ENCODE data around the gene MYCL. TPM values are rescaled to one million over a fixed set of nuclear protein-coding genes. Genes with fewer than 3 reads are reported as not detected.
"Not testable (repeated sequence)": the region's sequence is repeated elsewhere in the genome, so short reads cannot be mapped to it uniquely, and the experiment has no call there.

The MYCL gene
- total and polyA plus RNA-seq, 10 of the 15 experiments (the other 5 are each of a cell fraction or from before 2014, with no cell fraction given) = 0.11 to 1.4 (median 0.40) TPM; not detected in 1

DNA sequence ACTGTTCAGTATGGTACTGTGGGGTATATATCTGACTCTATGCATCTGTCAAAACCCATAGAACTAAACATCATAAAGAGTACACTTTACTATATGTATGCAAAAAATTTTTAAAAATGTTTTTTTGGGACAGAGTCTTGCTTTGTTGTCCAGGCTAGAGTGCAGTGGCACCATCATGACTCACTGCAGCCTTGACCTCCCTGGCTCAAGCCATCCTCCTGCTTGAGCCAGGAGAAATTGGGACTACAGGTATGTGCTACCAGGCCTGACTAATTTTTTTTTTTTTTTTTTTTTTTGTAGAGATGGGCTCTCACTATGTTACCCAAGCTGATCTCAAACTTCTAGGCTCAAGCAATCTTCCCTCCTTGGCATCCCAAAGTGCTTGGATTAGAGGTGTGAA, 29.9 kb downstream of the MYCL start (continued):
- no peak for TF ChIP-seq SREBF1 (IDR thresholded peaks at IDR 0.05; ENCODE audit: low read length)
- no peak for TF ChIP-seq RELA (IDR thresholded peaks at IDR 0.05; ENCODE audit: borderline replicate concordance, partially characterized antibody)
- no peak for TF ChIP-seq RAD21 (IDR thresholded peaks at IDR 0.05; ENCODE audit: insufficient read depth, low read depth, low read length)
- TF ChIP-seq ZNF274 (IDR thresholded peaks at IDR 0.05; ENCODE audit: insufficient read depth, insufficient read length) = no peak

DNA sequence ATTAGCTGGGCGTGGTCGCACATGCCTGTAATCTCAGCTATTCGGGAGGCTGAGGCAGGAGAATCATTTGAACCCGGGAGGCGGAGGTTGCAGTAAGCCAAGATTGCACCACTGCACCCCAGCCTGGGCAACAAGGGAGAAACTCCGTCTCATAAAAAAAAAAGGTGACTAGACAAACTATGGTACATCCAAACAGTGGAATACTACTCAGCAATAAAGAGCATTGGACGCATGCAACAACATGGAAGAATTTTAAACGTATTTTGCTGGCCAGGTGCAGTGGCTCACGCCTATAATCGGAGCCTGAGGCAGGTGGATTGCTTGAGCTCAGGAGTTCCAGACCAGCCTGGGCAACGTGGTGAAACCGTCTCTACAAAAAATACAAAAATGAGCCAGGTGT, 30.7 kb downstream of the MYCL start:
- H3K9ac ChIP-seq (ENCODE audit: control insufficient read depth, insufficient read depth, low read length); DNase-seq (ENCODE audit: low read depth, low spot score); in situ Hi-C loops (cut with MboI); POLR2A ChIA-PET; H3K9me3 ChIP-seq (replicated peaks; ENCODE audit: control insufficient read depth, insufficient read depth, low read length); H4K20me1 ChIP-seq (ENCODE audit: control insufficient read depth, insufficient read depth); ATAC-seq; H3K36me3 ChIP-seq (ENCODE audit: control insufficient read depth in 2 of 2, insufficient read depth in 2 of 2, low read length in 1 of 2); H3K4me2 ChIP-seq (ENCODE audit: control insufficient read depth, insufficient read depth); BruUV-seq (replicated peaks); FAIRE-seq; H3K4me3 ChIP-seq; H3K27me3 ChIP-seq (replicated peaks in 1 of 2; ENCODE audit: control insufficient read depth in 2 of 2, insufficient read depth in 2 of 2, low read length in 1 of 2); intact Hi-C loops (cut with micrococcal nuclease; ENCODE audit: unreplicated experiment); H2AFZ ChIP-seq (ENCODE audit: control insufficient read depth, low read depth, low read length); H3K27ac ChIP-seq (ENCODE audit: control insufficient read depth, insufficient read depth); SMC1A ChIA-PET (ENCODE audit: uncharacterized antibody, unreplicated experiment): not testable (repeated sequence)
- H3K79me2 ChIP-seq (ENCODE audit: control insufficient read depth, insufficient read depth, low read length) = peaks cover 54% of the 10 kb centered on the region
- WGBS (ENCODE audit: insufficient coverage, insufficient replicate concordance, low lambda C conversion rate, missing lambda C conversion rate) = 98% methylated on average over 12 of the region's 12 CpGs
- H3K4me1 ChIP-seq (ENCODE audit: control insufficient read depth, insufficient read depth, low read length) = peaks cover 10% of the 10 kb centered on the region
- CTCF ChIA-PET = interaction anchor here (1.2 kb wide), 1 partner anchor 32 kb away, joined by 3 read pairs; no protein-coding TSS in a partner anchor
- RAD21 ChIA-PET (ENCODE audit: unreplicated experiment) = interaction anchor here (1.9 kb wide), 1 partner anchor 48 kb away, joined by 7 read pairs; no protein-coding TSS in a partner anchor

DNA sequence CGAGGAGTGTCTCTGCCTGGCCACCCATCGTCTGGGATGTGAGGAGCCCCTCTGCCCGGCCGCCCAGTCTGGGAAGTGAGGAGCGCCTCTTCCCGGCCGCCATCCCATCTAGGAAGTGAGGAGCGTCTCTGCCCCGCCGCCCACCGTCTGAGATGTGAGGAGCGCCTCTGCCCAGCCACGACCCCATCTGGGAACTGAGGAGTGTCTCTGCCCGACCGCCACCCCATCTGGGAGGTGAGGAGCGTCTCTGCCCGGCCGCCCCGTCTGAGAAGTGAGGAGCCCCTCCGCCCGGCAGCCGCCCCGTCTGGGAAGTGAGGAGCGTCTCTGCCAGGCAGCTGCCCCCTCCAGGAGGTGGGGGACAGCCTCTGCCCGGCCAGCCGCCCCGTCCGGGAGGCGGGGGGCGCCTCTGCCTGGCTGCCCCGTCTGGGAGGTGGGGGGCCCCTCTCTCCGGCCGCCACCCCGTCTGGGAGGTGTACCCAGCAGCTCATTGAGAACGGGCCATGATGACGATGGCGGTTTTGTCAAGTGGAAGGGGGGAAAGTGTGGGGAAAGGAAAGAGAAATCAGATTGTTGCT, 32.1 kb downstream of the MYCL start:
- CTCF ChIA-PET; H3K9me3 ChIP-seq (replicated peaks; ENCODE audit: control insufficient read depth, insufficient read depth, low read length); DNase-seq (ENCODE audit: low read depth, low spot score); FAIRE-seq; RAD21 ChIA-PET (ENCODE audit: unreplicated experiment); H3K27ac ChIP-seq (ENCODE audit: control insufficient read depth, insufficient read depth); ATAC-seq; H2AFZ ChIP-seq (ENCODE audit: control insufficient read depth, low read depth, low read length); BruUV-seq (replicated peaks); in situ Hi-C loops (cut with MboI); H3K4me1 ChIP-seq (ENCODE audit: control insufficient read depth, insufficient read depth, low read length); H3K27me3 ChIP-seq (replicated peaks in 1 of 2; ENCODE audit: control insufficient read depth in 2 of 2, insufficient read depth in 2 of 2, low read length in 1 of 2); H3K4me2 ChIP-seq (ENCODE audit: control insufficient read depth, insufficient read depth); intact Hi-C loops (cut with micrococcal nuclease; ENCODE audit: unreplicated experiment); H4K20me1 ChIP-seq (ENCODE audit: control insufficient read depth, insufficient read depth); H3K36me3 ChIP-seq (ENCODE audit: control insufficient read depth in 2 of 2, insufficient read depth in 2 of 2, low read length in 1 of 2); H3K4me3 ChIP-seq; H3K9ac ChIP-seq (ENCODE audit: control insufficient read depth, insufficient read depth, low read length): not testable (repeated sequence)
- ChIA-PET SMC1A (ENCODE audit: uncharacterized antibody, unreplicated experiment) (interaction anchor here (0.6 kb wide), 1 partner anchor 7 kb away, joined by 3 read pairs; no protein-coding TSS in a partner anchor), POLR2A (interaction anchor here (0.6 kb wide), 1 partner anchor 25 kb away, joined by 6 read pairs; no protein-coding TSS in a partner anchor)
- peaks cover 43% of the 10 kb centered on the region for H3K79me2 ChIP-seq (ENCODE audit: control insufficient read depth, insufficient read depth, low read length)
- WGBS (ENCODE audit: insufficient coverage, insufficient replicate concordance, low lambda C conversion rate, missing lambda C conversion rate) = 95% methylated on average over 25 of the region's 37 CpGs

Measured in GM12878 (cell line).